GM19455 (cell line): Measurements from ENCODE around the gene KCNMB3.

Experiments used
- ATAC-seq: cut with Tn5 transposase; IDR thresholded peaks from one replicate; pipeline ENCODE4 v1.9.1; 2021; ENCODE audit not compliant: unreplicated experiment

The KCNMB3 gene

GRCh38 chr3:179200790-179201189, 50.1 kb downstream of the KCNMB3 start:
- no peak for ATAC-seq

GRCh38 chr3:179196700-179197099, 54.2 kb downstream of the KCNMB3 start:
- no peak for ATAC-seq

GRCh38 chr3:179196098-179196497, 54.8 kb downstream of the KCNMB3 start:
- peak; percentile 86 for ATAC-seq

GRCh38 chr3:179194931-179195330, 56.0 kb downstream of the KCNMB3 start:
- ATAC-seq, result no peak
